GM21723 (cell line): ENCODE results near the gene ZNF609.

ENCODE experiments used
- ATAC-seq: cut with Tn5 transposase; IDR thresholded peaks from one replicate; pipeline ENCODE4 v1.9.1; 2021; ENCODE audit warnings: mild to moderate bottlenecking, moderate library complexity; ENCODE audit not compliant: unreplicated experiment

The ZNF609 gene

DNA sequence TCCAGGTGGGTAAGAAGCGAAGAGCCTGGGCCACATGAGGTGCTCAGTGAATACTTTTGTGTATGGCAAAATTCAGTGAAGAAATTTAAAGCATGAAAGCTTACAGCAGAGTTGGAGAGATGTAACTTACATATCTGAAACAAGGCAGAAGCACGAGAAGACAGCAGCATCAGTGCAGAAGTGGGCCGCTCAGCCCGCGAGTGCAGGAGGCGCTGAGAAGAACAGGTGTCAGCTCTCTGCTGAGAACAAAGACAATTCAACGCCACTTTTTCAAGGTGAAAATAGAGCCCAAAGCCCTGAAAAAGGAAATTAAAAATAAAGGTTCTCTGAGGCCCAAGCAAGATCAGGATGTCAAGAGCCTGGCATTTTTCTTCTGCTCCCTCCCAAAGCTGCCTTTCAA, 256.8 kb downstream of the ZNF609 start:
- ATAC-seq = no peak

DNA sequence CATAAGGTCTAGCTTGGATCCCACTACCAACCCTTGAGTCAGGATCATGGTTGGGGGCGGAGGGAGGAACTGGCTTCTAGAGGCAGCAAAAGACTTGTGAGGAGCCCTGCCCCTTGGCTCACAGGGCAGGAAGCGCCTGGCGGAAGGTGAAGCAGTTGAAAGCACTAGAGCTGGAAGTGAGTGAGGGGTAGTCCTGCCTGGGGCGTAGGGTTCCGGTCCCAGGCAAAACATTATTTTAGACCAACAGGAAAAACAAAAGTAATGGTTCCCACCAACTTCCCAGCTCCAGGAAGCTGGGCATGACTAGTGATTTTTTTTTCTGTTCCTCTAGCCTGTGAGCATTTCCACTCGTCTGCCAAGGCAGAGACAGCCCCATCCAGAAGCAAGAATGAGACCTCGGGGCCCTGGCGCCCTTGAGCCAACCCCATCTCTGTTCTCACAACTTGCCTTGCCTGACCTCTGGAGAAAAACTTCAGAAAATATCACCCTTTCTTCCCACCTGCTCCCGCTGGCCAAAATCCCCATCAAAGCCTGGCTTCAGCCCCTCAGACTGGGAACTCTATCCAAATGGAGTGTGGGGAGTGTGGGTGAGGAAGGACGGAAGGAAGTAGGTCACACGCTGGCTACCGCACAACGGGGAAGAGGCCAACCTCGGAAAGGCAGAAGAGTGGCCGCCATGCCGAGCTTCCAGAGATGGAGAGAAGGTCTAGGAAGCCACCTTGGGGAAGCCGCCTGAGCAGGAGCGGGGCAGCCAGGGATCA, 257.5 kb downstream of the ZNF609 start:
- ATAC-seq = no peak

DNA sequence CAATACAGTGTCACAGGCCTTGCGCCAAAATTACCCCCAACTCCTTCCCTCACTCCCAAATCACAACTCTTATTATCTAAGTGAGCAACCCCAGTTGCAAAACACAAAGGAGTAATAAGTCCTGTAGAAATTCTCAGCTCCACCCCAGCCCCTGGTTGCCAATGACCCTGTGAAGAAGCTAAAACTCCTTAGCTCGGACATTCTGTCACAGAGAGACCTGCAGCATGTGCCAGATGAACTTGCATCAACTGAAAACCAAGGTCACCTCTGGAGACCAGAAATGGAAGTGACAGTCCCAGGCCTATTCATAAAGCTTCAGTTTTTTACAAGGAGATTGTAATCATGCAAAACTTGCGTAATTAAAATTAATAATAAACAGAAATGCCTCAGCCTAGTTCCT, 259.8 kb downstream of the ZNF609 start:
- no peak for ATAC-seq

DNA sequence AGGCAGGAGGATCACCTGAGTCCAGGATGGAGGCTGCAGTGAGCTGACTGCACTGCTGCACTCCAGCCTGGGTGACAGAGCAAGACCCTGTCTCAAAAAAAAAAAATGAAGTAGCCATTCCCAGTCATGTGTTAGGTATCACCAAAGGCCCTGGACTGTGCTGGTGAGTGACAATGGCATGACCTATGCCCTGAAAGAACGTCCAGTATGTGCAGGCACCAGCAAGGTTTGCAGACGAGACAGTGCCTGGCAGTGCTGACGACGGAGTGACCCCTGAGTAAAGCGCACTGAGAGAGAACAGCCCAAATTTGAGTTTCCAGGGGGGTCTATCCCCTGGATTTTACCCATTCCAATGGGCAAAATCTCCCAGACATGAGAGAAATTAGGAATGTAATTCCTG, 269.8 kb downstream of the ZNF609 start:
- no peak for ATAC-seq

DNA sequence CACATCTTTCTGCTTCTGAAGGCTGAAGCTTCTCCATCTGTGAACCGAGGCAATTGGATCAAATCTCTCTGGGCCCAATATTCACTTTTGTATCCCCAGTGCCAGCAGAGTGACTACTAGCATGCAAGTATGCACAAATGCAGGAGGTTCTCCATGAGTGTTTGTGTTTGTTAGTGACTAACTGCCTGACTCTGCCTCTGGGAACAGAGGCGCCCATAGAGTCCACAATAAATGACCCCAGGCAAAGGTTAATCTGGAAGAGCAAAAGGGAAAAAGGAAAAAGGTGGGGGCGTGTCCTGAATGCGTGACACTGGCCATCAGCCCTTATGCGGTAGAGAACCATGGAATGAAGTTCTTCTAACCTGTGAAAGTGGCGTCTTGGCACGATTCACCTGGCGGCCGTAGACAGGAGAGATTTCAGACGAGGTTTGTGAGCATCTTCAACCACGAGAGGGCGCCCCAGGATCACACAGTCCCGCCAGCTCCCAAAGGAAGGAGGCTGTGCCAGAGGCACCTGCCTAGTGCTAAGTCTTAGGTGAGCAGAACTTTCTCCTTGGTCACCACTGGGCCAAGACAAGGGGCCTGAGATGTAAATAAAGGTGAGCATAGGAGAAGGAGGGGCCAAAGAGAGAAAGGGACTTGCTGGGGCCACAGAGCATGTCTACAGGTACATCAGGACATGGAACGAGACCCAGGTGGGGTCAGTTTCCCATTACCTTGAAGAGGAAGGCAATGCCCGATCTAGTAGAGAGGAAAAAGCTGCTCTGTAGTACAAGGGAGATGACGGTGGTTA, 270.8 kb downstream of the ZNF609 start:
- no peak for ATAC-seq

DNA sequence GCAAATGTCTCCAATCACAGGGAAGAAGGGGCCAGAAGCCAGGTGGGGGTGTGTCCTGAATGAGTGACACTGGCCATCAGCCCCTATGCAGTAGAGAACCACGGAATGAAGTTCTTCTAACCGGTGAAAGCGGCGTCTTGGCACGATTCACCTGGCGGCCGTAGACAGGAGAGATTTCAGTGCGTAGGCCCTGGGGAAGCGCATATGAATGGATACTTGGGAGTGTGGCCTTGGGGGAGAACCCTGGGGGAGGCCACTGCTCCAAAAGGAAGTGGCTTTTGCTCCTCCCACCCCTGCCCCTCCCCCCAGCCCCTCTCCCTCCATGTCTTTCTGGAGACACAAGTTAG, 271.4 kb downstream of the ZNF609 start:
- ATAC-seq = no peak

DNA sequence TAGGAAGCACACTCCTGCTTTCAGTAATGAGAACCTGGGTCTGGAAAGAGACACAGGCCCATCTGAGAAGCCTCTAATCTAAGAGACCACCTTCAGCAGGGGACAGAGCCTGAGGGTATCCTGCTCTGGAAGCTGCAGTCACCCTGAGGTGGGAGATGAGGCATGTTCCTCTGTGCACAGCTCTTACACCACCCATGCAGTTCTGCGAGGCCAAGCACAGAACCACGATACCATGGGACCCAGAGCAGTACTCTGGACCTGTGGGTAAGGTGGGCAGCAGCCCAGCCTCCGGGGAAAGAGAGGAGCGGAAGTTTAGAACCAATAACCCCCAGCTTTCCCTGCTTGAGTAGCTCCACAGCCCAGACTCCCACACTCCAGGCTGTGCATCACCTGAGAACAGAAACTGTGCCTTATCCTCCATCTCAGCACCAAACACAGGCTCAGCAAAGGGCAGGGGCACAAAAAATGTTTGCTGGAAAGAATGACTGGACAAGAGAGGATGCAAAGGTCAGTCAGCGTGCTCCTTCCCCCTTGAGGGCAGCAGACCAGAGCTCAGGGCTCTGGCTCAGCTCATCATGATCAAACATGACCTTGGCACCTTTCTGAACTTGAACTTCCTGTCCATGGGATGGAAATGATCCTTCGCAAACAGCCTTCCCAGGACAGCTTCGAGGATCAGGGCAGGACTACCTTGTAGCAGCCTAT, 271.9 kb downstream of the ZNF609 start:
- ATAC-seq = no peak
